ENCODE results near the gene GSPT1.
A peak's percentile ranks its signal among the peaks of the same experiment; 100 is the strongest.

The GSPT1 gene

GRCh38 chr16:11914210-11915113 is 1.3 kb downstream of the GSPT1 start:
- in situ Hi-C loops (cut with HindIII; ENCODE audit: low pct_ligation_motif_present, low pct_unique_long_range_greater_than_20kb, low sequenced_read_pairs), result no loop called here
- DNase-seq, result peak; percentile 51

- in situ Hi-C loops (cut with HindIII; ENCODE audit: low pct_ligation_motif_present, low pct_unique_long_range_greater_than_20kb, low sequenced_read_pairs), result no loop called here
- peak; percentile 37 for DNase-seq
These were observed 2.2 kb downstream of the GSPT1 start for GRCh38 chr16:11913425-11914079.

DNA sequence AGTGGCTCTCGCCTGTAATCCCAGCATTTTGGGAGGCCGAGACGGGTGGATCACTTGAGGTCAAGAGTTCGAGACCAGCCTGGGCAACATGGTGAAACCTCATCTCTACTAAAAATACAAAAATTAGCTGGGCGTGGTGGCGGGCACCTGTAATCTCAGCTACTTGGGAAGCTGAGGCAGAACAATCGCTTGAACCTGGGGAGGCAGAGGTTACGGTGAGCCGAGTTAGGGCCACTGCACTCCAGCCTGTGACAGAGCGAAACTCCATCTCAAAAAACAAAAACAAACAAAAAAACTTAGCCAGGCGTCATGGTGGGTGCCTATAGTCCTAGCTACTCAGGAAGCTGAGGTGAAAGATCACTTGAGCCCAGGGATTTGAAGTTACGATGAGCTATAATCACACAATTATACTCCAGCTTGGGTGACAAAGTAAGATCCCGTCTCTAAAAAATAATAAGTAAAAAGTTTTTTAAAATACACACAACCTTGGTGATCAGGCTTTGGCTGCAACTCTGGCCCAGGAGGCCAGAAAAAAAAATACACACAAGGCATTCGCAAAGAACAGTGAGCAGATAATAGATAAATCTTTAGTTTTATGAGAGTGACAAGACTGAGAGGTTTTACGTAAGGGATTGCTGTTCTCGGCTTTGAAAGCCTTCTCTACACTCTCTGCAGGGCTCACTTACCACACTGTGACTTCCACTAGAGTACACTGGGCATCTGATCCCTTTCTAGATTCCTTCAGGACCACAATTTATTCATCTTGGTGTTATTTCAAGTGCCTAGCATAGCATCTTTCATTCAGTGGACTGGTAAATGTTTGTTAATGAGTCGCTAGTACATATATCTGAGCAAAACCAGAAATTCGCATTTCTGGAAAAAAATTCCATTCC is 5.9 kb downstream of the GSPT1 start:
- no peak for DNase-seq
- in situ Hi-C loops (cut with HindIII; ENCODE audit: low pct_ligation_motif_present, low pct_unique_long_range_greater_than_20kb, low sequenced_read_pairs), result no loop called here

GRCh38 chr16:11907160-11907970 is 8.4 kb downstream of the GSPT1 start:
- DNase-seq, result no peak
- in situ Hi-C loops (cut with HindIII; ENCODE audit: low pct_ligation_motif_present, low pct_unique_long_range_greater_than_20kb, low sequenced_read_pairs), result no loop called here

DNA sequence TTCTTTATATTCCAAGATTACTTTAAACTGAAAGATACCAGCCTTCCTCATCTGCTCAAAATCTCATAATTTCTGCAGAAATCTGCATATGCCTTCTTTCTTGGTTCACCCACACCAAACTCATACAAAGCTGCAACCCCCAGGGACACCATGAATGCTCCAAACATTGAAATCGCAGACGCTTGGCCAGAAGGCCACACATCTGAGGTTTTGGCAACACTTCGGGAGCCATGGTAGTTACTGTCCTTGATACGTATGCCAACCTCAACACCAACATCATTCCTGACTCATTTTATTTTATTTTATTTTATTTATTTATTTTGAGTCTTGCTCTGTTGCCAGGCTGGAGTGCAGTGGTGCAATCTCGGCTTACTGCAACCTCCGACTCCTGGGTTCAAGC is 11.8 kb downstream of the GSPT1 start:
- in situ Hi-C loops (cut with HindIII; ENCODE audit: low pct_ligation_motif_present, low pct_unique_long_range_greater_than_20kb, low sequenced_read_pairs), result no loop called here
- DNase-seq, result no peak

GRCh38 chr16:11901091-11901490 is 14.7 kb downstream of the GSPT1 start:
- DNase-seq, result no peak
- in situ Hi-C loops (cut with HindIII; ENCODE audit: low pct_ligation_motif_present, low pct_unique_long_range_greater_than_20kb, low sequenced_read_pairs), result no loop called here

DNA sequence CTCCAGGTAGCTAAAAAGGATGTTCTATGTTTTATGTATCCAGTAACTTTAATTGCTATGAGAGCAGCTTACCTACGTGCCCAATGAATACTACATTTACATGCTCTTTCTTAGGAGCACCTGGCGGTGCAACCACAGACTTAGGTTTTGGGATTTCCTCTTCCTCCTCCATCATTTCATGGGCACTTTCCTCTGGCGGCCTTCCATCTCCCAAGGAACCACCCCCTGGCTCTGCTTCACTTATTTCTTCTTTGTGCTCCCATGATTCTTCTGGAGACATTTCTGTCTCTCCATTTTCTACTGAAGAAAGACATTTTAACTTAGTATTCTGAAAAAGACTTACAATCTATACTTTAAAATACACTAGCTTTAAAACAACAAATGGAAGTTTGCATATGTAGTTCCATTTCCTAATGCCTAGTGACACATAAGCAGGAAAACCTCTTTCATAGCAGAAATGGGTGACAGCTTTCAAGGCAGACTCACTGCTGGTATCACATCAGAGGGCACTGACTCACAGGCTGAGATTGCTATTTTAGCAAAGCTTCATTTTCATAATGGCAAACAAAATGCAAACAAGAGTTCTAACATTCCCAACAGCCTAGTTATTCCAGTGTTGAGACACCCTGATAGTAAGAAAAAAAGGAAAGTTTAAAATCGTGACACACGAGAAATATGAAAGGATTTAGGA is 19.1 kb downstream of the GSPT1 start:
- in situ Hi-C loops (cut with HindIII; ENCODE audit: low pct_ligation_motif_present, low pct_unique_long_range_greater_than_20kb, low sequenced_read_pairs), result no loop called here
- DNase-seq, result peak; percentile 41

DNA sequence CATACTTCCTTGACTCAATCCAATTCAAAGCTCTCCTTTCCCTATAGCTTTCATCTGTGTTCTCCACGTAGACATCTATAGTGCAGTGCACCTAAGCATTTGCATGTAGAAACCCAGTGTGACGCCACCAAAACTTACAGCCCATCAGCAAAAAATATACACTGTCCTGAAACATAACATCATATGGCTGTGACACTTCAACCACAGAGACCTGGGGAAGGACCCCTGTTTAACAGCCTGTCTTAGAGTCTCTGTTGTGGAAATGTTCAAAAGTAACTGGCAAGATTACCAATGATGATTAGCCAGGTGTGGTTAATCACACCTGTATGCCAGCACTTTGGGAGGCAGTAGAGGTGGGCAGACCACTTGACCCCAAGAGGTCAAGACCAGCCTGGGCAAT is 22.2 kb downstream of the GSPT1 start:
- no peak for DNase-seq
- in situ Hi-C loops (cut with HindIII; ENCODE audit: low pct_ligation_motif_present, low pct_unique_long_range_greater_than_20kb, low sequenced_read_pairs), result no loop called here

GRCh38 chr16:11892761-11893160 is 23.0 kb downstream of the GSPT1 start:
- in situ Hi-C loops (cut with HindIII; ENCODE audit: low pct_ligation_motif_present, low pct_unique_long_range_greater_than_20kb, low sequenced_read_pairs), result no loop called here
- DNase-seq, result no peak

DNA sequence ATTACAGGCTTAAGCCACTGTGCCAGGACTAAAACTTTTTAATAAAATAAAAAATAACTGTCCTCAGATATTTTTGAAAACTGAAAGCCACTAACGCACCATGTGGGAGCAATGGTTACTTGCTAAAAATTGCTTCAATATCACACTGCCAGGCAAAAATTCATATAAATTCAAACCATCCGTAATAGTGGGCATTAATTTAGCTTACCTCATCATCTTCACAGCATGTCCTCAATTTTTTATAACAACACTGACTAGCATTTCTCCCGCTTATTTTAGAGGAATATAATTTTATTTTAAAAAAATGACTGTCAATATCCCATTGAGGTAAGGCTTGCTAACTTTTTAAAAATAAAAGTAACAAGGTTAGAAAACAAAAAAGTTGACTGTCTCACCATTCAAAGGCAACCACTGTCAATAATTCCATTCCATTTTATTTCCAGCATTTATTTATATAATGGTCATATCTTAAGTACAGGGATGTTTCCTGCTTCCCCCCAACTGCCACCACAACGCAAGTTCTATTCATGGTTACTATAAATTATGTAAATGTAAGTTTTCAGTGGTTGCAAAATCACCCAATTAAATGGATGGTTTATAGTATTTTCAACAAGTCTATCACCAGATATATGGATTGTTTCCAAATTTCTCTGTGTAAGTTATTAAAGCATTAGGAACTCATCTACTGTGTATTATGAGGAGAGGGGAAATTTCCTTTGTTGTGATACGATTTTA is 25.4 kb downstream of the GSPT1 start:
- no peak for DNase-seq
- in situ Hi-C loops (cut with HindIII; ENCODE audit: low pct_ligation_motif_present, low pct_unique_long_range_greater_than_20kb, low sequenced_read_pairs), result no loop called here

- in situ Hi-C loops (cut with HindIII; ENCODE audit: low pct_ligation_motif_present, low pct_unique_long_range_greater_than_20kb, low sequenced_read_pairs), result no loop called here
- no peak for DNase-seq
These were observed 28.9 kb downstream of the GSPT1 start for GRCh38 chr16:11886881-11887280.

DNA sequence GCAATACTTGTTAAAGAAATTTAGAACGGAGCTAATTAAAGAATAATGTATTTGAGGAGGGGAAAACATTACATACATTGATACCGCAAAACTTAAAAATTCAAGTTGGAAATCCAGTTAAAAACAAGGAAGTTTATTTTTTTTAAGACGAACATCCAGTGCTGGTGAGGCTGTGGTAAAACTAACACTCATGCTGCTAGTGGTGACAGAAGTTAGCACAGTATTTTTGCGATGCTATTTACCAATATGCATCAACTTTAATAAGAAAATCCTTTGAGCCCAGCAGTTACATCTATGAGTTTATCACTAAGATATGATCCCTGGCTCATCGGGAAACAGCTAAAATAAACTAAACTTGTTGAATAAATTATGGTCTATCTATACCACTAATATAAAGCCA is 31.7 kb downstream of the GSPT1 start:
- no peak for DNase-seq
- in situ Hi-C loops (cut with HindIII; ENCODE audit: low pct_ligation_motif_present, low pct_unique_long_range_greater_than_20kb, low sequenced_read_pairs), result no loop called here

- no peak for DNase-seq
- in situ Hi-C loops (cut with HindIII; ENCODE audit: low pct_ligation_motif_present, low pct_unique_long_range_greater_than_20kb, low sequenced_read_pairs), result no loop called here
These were observed 35.7 kb downstream of the GSPT1 start for GRCh38 chr16:11880007-11880406.

GRCh38 chr16:11877374-11877773 is 38.4 kb downstream of the GSPT1 start:
- no peak for DNase-seq
- in situ Hi-C loops (cut with HindIII; ENCODE audit: low pct_ligation_motif_present, low pct_unique_long_range_greater_than_20kb, low sequenced_read_pairs), result no loop called here

DNA sequence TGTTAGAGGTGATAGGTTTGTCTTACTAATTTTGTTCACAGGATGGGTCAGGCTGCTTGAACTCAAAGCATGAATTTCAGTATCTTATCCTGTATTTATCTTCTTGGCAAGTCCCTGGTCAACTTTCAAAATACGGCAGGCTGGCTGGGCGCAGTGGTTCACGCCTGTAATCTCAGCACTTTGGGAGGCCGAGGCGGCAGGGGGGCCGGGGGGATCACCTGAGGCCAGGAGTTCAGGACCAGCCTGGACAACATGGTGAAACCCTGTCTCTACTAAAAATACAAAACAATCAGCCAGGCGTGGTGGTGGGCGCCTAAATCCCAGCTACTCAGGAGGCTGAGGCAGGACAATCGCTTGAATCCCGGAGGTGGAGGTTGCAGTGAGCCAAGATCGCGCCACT is 39.5 kb downstream of the GSPT1 start:
- no peak for DNase-seq
- in situ Hi-C loops (cut with HindIII; ENCODE audit: low pct_ligation_motif_present, low pct_unique_long_range_greater_than_20kb, low sequenced_read_pairs), result no loop called here

- in situ Hi-C loops (cut with HindIII; ENCODE audit: low pct_ligation_motif_present, low pct_unique_long_range_greater_than_20kb, low sequenced_read_pairs), result no loop called here
- no peak for DNase-seq
These were observed 40.0 kb downstream of the GSPT1 start for GRCh38 chr16:11875721-11876120.

DNA sequence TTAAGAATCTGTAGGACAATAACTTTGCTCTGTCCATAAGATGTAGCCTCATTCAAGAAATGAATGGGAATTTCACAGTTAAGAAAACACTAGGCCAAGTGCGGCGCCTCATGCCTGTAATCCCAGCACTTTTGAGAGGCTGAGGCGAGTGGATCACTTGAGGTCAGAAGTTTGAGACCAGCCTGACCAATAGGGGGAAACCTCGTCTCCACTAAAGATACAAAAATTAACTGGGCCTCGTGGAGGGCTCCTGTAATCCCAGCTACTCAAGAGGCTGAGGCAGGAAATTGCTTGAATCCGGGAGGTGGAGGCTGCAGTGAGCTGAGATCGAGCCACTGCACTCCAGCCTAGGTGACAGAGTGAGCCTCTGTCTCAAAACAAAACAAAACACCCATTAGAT is 44.6 kb downstream of the GSPT1 start:
- in situ Hi-C loops (cut with HindIII; ENCODE audit: low pct_ligation_motif_present, low pct_unique_long_range_greater_than_20kb, low sequenced_read_pairs), result no loop called here
- peak; percentile 61 for DNase-seq

All from ACHN (cell line).